AG20443 (cell line): ENCODE measurements around the gene NTF3.
A peak's percentile ranks its signal among the peaks of the same experiment; 100 is the strongest.

Experiments used
- DNase-seq: peaks from one replicate; pipeline ENCODE4 v3.0.0; 2012; ENCODE audit warnings: low spot score, mixed read lengths

NTF3 gene

GRCh38 chr12:5430641-5431603 lies 986 bp upstream of the NTF3 start:
- peak; percentile 71 for DNase-seq

- DNase-seq: peak; percentile 43
Observed at GRCh38 chr12:5433081-5433844, 1.4 kb downstream of the NTF3 start.

GRCh38 chr12:5433845-5434646 lies 2.1 kb downstream of the NTF3 start:
- DNase-seq: no peak

GRCh38 chr12:5434647-5435560 lies 3.0 kb downstream of the NTF3 start:
- DNase-seq: no peak

GRCh38 chr12:5437182-5437583 lies 5.3 kb downstream of the NTF3 start:
- DNase-seq: no peak

- no peak for DNase-seq
Observed at GRCh38 chr12:5437589-5437988, 5.7 kb downstream of the NTF3 start.

- DNase-seq: peak; percentile 77
Observed at GRCh38 chr12:5438671-5439200, 6.8 kb downstream of the NTF3 start.

- DNase-seq: no peak
Observed at GRCh38 chr12:5439371-5439771, 7.5 kb downstream of the NTF3 start.

- no peak for DNase-seq
Observed at GRCh38 chr12:5439788-5440300, 7.9 kb downstream of the NTF3 start.

- DNase-seq: no peak
Observed at GRCh38 chr12:5440978-5441377, 9.1 kb downstream of the NTF3 start.

- DNase-seq: peak; percentile 79
Observed at GRCh38 chr12:5441497-5442236, 9.8 kb downstream of the NTF3 start.

- DNase-seq: peak; percentile 67
Observed at GRCh38 chr12:5442251-5443006, 10.5 kb downstream of the NTF3 start.

- no peak for DNase-seq
Observed at GRCh38 chr12:5444520-5444919, 12.6 kb downstream of the NTF3 start.

- no peak for DNase-seq
Observed at GRCh38 chr12:5447320-5447719, 15.4 kb downstream of the NTF3 start.

- DNase-seq: no peak
Observed at GRCh38 chr12:5451251-5451650, 19.3 kb downstream of the NTF3 start.

GRCh38 chr12:5452569-5452968 lies 20.7 kb downstream of the NTF3 start:
- DNase-seq: no peak

- DNase-seq: no peak
Observed at GRCh38 chr12:5453466-5453865, 21.6 kb downstream of the NTF3 start.

- DNase-seq: no peak
Observed at GRCh38 chr12:5455045-5455444, 23.1 kb downstream of the NTF3 start.

- DNase-seq: no peak
Observed at GRCh38 chr12:5456030-5456429, 24.1 kb downstream of the NTF3 start.
